ENCODE data around the gene SLC25A47.
"Not testable (repeated sequence)": the region's sequence is repeated elsewhere in the genome, so short reads cannot be mapped to it uniquely, and the experiment has no call there.

The SLC25A47 gene

DNA sequence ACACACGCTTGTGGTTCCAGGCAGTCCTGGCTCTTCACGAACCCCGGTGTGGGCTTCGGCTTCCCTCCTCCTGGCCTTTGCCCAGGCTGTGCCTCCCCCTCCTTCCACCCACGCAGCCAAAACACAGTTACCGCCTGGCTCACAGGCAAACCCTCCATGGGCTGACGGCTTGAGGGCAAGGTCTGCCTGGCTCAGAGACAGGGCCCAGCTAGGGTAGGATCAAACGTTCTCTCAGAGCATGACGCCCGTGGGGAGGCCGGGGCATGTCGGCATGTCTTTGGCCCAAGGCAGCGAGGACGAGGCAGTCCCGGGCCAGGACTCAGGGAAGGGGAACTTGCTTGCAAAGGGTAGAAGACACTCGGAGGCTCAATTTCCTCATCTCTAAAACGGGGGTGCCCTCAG, 2.1 kb downstream of the SLC25A47 start:
- DNase-seq (ENCODE audit: low spot score) (no peak), FAIRE-seq (no peak)

DNA sequence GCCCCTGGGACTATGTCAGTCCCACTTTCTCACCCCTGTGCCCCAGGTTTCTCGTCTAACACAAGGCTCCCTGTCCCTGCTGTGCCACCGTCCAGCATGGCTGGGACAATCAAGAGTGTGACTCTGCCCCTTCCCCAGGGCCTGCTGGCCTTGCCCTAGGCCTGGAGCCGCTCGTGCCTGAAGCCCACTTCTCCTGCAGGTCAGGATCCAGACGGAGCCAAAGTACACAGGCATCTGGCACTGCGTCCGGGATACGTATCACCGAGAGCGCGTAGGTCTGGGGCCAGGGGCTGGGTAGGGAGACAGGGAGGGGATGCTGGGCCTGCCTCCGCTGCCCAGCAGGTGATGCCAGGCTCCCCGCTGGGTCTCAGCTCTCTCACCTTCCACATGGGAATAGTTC, 2.8 kb downstream of the SLC25A47 start:
- FAIRE-seq = no peak

DNA sequence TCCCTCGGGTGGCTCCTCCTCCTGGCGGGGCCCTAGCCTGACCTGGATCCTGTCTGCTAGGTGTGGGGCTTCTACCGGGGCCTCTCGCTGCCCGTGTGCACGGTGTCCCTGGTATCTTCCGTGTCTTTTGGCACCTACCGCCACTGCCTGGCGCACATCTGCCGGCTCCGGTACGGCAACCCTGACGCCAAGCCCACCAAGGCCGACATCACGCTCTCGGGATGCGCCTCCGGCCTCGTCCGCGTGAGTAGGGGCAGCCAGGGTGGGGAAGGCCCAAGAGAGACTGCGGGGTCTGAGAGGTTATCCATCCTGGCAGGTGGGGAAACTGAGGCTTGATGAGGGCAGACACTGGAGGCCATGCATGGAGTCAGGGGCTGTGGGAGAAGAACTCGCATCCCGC, 4.0 kb downstream of the SLC25A47 start:
- DNase-seq (ENCODE audit: low spot score) (no peak), FAIRE-seq (no peak)

More for the DNA sequence above, 2.8 kb downstream of the SLC25A47 start:
- no peak for DNase-seq (ENCODE audit: low spot score)

DNA sequence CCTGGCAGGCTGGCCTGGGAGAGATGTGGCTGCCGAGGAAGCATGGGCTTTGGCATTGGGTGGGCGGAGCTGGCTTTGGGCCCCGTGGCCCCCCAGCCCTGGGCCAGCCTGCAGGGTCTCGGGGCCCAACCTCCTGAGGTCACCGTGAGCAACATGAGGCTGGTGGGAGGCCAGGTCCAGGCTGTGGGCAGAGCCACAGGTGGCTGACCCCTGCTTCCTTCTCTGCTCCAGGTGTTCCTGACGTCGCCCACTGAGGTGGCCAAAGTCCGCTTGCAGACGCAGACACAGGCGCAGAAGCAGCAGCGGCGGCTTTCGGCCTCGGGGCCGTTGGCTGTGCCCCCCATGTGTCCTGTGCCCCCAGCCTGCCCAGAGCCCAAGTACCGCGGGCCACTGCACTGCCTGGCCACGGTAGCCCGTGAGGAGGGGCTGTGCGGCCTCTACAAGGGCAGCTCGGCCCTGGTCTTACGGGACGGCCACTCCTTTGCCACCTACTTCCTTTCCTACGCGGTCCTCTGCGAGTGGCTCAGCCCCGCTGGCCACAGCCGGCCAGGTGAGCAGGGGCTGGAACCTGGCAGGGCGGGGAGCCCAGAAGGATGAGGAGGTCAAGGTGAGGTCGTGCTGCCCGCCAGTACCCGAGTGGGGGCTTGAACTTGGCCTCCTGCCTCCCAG, 5.5 kb downstream of the SLC25A47 start:
- DNase-seq (ENCODE audit: low spot score) (no peak), FAIRE-seq (no peak)

DNA sequence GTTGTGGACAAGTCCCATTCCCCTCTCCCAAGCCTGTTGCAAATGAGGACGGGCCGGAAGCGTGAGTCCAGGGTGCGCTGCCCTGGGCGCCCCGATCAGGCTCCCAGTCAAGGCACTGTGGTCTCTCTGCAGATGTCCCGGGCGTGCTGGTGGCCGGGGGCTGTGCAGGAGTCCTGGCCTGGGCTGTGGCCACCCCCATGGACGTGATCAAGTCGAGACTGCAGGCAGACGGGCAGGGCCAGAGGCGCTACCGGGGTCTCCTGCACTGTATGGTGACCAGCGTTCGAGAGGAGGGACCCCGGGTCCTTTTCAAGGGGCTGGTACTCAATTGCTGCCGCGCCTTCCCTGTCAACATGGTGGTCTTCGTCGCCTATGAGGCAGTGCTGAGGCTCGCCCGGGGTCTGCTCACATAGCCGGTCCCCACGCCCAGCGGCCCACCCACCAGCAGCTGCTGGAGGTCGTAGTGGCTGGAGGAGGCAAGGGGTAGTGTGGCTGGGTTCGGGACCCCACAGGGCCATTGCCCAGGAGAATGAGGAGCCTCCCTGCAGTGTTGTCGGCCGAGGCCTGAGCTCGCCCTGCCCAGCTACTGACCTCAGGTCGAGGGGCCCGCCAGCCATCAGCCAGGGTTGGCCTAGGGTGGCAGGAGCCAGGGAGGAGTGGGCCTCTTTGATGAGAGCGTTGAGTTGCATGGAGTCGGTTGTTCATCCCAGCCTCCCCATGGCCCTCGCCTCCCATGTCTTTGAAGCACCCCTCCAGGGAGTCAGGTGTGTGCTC, 6.3 kb downstream of the SLC25A47 start:
- DNase-seq (ENCODE audit: low spot score) = no peak
- FAIRE-seq = no peak

DNA sequence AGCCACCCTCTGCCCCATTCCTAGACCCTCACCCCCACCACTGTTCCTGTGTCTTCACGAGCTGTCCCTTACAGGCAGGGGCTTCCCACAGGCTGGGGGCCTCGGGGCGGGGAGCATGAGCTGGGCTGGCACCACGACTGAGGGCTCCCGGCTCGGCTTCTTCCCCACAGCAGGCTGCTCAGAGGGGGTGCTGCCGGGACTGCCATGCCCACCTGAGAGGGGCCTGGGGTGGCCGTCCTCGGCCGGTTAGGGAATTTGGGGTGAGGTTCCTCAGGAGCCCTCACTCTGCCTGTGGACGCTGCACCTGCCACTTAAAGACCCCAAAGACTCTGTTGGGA, 6.8 kb downstream of the SLC25A47 start:
- FAIRE-seq (no peak), DNase-seq (ENCODE audit: low spot score) (no peak)

DNA sequence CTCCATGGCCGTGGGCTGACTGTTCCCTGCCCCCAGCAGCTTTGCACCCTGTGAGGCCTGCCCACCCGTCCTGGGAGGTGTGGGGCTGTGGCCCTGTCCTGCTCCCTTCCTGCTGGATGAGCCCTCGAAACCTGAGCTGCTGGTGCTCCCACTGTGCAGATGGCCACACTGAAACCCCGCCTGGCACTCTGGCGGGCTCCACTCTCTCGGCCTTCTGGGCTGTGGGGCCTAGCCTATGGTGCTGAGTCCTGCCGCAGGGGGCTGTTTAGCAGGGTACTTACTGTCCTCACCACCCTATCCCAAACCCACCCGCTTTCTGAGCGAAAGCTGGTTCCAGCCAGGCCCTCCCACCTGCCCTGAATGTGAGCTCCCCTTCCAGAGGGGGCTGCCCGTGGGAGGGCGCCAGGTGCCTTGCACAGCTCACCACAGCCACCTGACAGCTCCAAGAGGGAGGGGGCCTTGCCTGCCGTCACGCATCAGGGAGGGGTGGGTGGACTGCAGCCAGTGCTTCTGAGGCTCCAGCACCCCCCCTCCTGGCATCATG, 7.3 kb downstream of the SLC25A47 start:
- no peak for FAIRE-seq
- DNase-seq (ENCODE audit: low spot score) = no peak

DNA sequence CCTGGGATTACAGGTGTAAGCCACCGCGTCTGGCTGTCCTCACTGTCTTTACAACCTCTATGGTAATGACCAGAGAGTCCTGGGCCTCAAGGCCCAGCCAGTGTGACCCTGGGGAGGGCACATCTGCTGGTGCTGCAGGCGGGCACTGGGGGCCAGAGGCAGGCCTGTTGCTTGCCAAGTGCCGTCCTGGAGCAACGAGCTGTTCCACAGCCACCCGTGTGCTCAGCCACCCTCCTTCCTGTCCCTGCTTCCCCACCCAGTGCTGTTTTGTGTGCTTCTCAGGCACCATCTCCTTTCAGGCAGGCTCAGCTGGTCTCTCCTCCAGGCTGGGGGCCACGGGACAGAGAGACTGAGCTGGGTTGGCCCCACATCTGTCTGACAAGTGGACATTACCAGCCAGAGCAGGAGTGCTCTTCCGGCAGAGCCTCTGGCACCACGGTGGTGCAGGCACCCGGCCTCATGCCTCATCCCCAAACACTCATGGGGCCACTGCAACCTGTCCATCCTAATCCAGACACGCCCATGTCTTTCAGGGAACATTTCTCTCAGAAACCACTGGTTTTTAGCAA, 9.0 kb downstream of the SLC25A47 start:
- FAIRE-seq (no peak), DNase-seq (ENCODE audit: low spot score) (no peak)

DNA sequence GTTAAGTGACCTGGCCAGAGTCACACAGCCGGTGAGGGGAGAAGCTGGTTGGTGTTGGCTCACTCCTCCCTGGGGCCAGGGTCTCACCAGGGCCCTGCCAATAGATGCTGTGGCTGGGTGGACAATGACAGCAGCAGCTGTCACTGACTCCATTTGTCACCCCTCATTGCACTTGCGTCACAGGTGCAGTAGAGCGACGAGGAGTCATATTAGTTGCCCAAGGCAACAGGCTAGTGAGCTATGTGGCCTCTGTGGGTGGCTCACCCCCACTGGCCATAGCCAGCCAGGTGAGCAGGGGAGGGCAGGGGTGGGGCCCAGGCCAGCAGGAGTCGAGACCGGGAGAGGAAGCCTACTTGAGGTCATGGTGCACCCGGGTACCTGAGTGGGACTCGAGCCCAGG, 9.7 kb downstream of the SLC25A47 start:
- FAIRE-seq = no peak

DNA sequence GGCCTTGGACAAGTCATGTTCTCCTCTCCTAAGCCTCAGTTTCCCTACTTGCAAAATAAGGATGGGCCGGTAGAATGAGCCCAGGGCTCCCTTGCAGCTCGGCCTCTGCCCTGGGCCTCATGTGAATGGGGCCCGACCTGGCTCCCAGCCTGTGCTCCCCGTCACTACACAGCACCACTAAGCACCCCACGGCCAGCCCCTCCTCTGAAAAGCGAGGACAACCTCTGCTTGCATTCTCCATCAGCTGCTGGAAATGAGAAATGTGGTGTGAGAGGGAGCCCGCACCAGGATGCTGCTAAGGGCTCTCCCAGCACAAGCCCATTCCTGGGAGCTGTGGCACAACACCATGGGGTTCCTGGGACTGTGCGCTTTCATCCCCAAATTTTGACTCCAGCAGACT, 10.2 kb downstream of the SLC25A47 start:
- FAIRE-seq (no peak), DNase-seq (ENCODE audit: low spot score) (no peak)

More for the DNA sequence above, 9.7 kb downstream of the SLC25A47 start:
- DNase-seq (ENCODE audit: low spot score) = no peak

DNA sequence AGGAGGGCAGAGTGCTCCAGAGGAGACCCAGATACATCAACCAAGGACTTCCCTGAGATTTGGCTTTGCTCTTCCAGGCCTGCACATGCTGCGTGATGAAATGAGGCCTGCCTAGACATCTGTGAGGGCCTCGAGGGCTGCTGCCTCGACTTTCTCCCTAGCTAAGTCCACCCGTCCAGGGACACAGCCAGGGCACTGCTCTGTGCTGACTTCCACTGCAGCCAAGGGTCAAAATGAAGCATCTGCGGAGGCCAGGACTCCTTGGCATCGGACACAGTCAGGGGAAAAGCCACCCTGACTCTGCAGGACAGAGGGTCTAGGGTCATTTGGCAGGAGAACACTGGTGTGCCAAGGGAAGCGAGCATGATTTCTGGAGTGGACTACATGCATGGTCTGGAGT, 10.7 kb downstream of the SLC25A47 start:
- DNase-seq (ENCODE audit: low spot score) (no peak), FAIRE-seq (no peak)

DNA sequence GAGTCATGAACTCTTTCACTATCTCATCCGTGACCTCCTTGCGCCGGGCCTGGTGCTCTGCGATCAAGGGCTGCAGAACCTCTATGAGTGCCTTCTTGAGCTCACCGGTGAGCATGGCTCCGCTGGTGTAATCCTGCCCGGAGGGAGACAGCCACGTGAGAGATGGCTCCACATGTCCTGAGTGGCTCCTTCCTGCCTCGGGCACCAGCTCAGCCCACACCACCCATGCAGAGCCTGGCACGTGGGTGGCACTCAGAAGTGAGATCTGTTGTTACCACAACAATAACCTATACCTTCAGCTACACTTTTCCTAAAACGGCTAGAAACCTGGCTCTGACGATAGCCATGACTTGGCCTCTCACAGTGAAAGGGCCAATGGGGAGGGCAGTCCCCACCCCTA, 11.8 kb downstream of the SLC25A47 start:
- FAIRE-seq (no peak), DNase-seq (ENCODE audit: low spot score) (no peak)

DNA sequence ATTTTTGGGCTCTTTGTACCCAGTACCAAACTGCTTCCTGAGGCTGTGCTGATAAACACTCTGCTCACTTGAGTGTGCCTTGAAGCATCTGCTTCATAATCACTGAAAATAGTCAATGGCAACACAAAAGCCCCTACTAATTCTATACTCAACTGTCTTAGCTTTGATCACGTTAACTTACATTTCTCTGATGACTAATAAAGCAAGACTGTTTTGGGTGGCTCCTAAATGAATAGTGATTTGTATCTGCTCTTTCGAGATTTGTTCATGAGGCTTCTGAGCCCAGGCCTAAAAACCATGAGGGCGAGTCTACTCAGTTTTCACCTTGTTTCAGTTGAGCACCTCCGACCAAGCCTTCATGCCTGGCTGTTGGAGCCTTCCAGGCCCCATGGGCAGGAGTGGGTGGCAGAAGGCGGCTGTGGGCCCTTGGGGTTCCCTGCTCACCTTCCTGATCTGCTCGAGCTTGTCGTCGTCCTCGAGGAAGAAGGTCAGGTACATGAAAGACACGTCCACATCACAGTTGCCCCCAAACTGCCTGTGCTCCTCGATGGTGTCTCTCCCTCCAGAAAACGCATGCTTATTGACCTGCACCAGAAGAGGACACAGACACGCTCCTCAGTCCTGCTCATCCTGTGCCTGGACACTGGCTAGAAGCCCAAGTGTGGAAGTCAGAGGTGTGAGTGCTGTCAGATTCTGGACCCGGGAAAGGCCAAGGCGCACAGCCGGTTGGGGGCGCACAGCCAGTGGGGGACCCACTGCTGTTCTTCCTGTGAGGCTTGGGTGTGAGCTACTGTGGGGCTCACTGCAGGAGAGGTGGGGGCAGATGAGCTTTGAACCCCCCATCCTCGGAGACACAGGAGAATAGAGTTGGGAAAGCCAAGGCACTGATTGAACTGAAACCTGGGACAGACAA, 13.7 kb downstream of the SLC25A47 start:
- FAIRE-seq = no peak
- DNase-seq (ENCODE audit: low spot score) = no peak

DNA sequence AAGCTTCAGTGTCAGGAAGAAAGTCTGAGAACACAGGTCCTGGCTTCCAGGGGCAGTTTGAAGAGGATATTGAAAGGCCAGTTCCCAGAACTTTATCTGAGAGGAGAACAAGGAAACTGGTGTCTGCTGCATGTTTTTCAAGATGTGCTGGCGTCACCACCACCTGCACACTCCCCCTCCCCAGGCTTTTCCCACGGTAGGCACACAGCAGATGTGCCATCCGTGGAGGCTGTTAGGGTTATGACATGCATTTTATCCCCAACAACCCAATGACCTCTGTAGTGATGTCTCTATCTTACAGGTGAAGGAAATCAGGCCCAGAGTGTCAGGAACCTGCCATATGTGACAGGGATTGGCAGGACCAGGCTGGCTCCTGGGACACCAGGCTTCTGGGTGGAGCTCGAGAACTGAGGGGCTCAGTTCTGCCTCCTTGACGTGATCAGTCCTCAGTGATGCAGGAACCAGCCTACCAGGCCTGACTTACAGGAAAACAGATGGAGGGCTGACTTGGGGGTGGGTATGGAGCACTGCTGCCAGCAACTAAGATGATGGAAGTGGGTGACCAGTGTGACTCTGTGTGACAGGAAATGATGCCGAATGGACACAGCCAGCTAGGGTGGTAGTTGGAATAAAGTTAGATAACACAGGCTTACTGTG, 16.8 kb downstream of the SLC25A47 start:
- no peak for FAIRE-seq

DNA sequence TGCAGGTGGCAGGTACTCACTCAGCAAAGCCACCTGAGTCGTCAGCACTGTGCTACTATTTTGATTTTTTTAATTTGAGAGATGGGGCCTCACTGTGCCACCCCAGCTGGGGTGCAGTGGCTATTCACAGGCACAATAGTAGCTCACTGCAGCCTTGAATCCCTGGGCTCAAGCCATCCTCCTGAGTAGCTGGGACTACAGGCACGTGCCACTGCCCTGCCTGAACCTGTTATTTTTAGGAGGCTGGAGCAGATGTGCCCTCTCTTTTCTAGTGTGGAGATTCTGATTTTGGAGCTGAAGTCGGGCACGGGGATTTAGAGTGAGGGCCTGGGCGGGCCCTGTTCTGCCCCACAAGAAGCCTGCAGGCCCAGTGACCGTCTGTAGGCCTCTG, 17.3 kb downstream of the SLC25A47 start:
- DNase-seq (ENCODE audit: low spot score) (no peak), FAIRE-seq (no peak)

More for the DNA sequence above, 16.8 kb downstream of the SLC25A47 start:
- DNase-seq (ENCODE audit: low spot score) = no peak

DNA sequence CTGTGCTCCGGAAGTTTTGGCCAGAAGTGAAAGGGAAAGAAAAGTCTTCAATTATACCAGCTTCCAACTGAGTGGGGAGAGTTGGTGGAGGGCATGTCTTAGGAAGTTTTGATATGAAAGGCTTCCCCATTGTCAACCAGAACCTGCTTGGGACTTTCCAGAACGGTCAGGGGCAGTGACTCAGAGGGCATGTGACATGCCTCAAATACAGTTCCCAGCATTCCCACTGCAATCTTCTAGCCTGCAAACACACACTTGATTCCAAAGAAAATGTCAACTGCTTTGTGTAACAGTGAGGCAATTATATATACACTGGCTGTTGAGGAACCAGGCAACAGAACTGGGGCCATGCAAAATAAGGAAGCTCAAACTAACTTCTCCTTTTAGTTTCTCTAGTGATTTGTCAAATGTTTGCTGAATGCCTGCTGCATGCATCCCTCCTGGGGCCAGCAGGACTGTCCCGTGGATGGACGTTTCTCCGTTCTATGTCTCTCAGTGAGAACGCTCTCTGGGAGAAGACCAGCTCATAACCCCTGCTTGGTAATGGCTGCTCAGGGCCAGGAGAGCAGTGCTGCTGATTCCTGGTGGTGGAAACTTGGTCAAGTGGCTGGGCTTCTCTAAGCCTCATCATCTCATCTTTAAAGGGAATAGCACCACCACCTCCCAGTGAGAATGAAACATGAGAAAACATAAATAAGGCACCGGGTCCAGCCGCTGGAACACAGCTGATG, 18.3 kb downstream of the SLC25A47 start:
- FAIRE-seq (peak; percentile 5), DNase-seq (ENCODE audit: low spot score) (peak; percentile 56)

DNA sequence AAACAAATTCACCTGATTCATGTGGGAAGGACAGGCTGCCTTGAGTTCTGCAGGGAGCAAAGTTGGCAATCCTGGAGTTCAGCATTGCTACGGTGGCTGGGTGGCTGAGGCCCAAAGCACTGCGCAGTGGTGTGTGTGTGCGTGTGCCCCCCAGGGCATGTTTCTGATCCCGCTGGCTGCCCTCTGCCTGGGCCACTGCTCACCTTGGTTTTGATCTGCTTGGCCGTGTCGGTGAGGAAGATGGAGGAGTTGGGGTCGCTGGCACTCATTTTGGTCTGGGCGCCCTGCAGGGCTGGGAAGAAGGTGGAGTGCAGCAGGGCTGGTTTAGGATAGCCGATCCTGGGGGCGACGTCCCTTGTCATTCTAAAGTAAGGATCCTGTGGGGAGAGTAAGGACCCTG, 19.1 kb downstream of the SLC25A47 start:
- no peak for DNase-seq (ENCODE audit: low spot score)
- FAIRE-seq = no peak

DNA sequence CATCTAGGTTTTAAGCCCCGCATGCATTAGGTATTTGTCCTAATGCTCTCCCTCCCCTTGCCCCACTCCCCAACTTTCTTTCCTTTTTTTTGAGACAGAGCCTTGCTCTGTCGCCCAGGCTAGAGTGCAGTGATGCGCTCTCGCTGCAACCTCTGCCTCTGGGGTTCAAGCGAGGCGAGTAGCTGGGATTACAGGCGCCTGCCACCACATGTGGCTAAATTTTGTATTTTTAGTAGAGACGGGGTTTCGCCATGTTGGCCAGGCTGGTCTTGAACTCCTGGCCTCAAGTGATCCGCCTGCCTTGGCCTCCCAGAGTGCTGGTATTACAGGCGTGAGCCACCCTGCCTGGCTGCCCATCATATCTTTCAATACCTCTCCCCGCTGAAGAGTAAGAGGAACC, 19.7 kb downstream of the SLC25A47 start:
- not testable (repeated sequence) for FAIRE-seq; DNase-seq (ENCODE audit: low spot score)

DNA sequence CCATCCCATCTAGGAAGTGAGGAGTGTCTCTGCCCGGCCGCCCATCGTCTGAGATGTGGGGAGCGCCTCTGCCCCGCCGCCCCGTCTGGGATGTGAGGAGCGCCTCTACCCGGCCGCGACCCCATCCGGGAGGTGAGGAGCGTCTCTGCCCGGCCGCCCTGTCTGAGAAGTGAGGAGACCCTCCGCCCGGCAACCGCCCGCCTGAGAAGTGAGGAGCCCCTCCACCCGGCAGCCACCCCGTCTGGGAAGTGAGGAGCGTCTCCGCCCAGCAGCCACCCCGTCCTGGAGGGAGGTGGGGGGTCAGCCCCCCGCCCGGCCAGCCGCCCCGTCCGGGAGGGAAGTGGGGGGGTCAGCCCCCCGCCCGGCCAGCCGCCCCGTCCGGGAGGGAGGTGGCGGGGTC, 21.5 kb downstream of the SLC25A47 start:
- not testable (repeated sequence) for FAIRE-seq; DNase-seq (ENCODE audit: low spot score)

DNA sequence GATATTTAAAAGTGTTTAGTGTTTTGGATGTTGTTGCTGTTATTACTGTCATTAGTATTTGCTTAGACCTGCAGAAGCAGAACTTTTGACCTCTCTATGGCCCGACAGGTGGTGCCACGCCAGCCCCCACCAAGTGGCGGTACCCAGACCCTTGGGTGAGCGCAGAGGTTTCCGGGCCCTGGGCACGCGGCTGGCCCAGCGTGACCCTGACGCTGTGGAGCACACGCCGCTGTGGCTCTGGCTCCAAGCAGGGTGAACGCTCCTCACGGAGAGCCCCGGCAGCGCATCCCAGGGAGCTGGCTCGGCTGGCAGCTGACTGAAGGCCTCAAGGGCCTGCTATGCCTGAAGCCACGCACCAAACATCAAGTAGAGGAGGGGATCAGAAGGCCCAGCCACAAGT, 22.6 kb downstream of the SLC25A47 start:
- FAIRE-seq (no peak), DNase-seq (ENCODE audit: low spot score) (no peak)
